Tibial nerve (tissue), 4 donors: ENCODE measurements around the gene PSD4. TPM values are rescaled to one million over a fixed set of nuclear protein-coding genes. Genes with fewer than 3 reads are reported as not detected.
A peak's percentile ranks its signal among the peaks of the same experiment; 100 is the strongest.

Source experiments
- DNase-seq, 2 donors: peaks; one replicate each; pipeline ENCODE4 v3.0.0-alpha.2; 2019; ENCODE audit warnings: low spot score in 2 of 2
- H3K27ac ChIP-seq, 4 donors: fragments of 200-600 bp; sonication (generic) in 3 of 4; one replicate each; pipeline ENCODE4 v1.5.1; 2017 to 2019; ENCODE audit warnings: mild to moderate bottlenecking in 1 of 4
- H3K27me3 ChIP-seq, 2 donors: fragments of 200-600 bp; sonication (generic) in 1 of 2; one replicate each; pipeline versions ENCODE4 v1.5.1 to v1.6.0; 2017 to 2019
- H3K36me3 ChIP-seq, 3 donors: fragments of 200-600 bp; sonication (generic); one replicate each; pipeline ENCODE4 v1.5.1; 2018 to 2019
- H3K4me1 ChIP-seq, 4 donors: fragments of 200-600 bp; sonication (generic) in 3 of 4; one replicate each; pipeline ENCODE4 v1.5.1; 2017 to 2019
- H3K4me3 ChIP-seq, 4 donors: fragments of 200-600 bp; sonication (generic) in 3 of 4; one replicate each; pipeline ENCODE4 v1.5.1; 2017 to 2019; ENCODE audit warnings: mild to moderate bottlenecking in 1 of 4, moderate library complexity in 1 of 4
- H3K9me3 ChIP-seq, 4 donors: fragments of 200-600 bp; sonication (generic) in 3 of 4; one replicate each; pipeline ENCODE4 v1.5.1; 2017 to 2019
- CTCF ChIP-seq, 5 experiments: fragments of 200-600 bp in 3 of 5; fragments of 450-650 bp in 2 of 5; sonication (generic) in 3 of 5; IDR thresholded peaks; one replicate each; pipeline ENCODE4 v1.5.1; 2016 to 2019; ENCODE audit warnings: antibody characterized with exemption in 5 of 5, mild to moderate bottlenecking in 3 of 5, moderate library complexity in 2 of 5
- EP300 ChIP-seq, 2 donors: sonication (generic); formaldehyde crosslinking; IDR thresholded peaks; one replicate each; pipeline ENCODE4 v1.6.1; 2017; ENCODE audit warnings: antibody characterized with exemption in 2 of 2, mild to moderate bottlenecking in 1 of 2
- POLR2A ChIP-seq, 2 donors: fragments of 450-650 bp; IDR thresholded peaks; one replicate each; pipeline ENCODE4 v1.6.1; 2017; ENCODE audit warnings: antibody characterized with exemption in 2 of 2, mild to moderate bottlenecking in 2 of 2, moderate library complexity in 2 of 2
- WGBS, 2 donors: methylation state at CpG; one replicate each; pipeline ENCODE4 v1.1.5; 2018; 5-methylcytosine and 5-hydroxymethylcytosine counted together
- total RNA-seq, 4 donors: library from RNA; depleted of rRNA; stranded (reverse); fragments of >200 nt; gene quantifications; one replicate each; pipeline ENCODE4 v1.1.0, GENCODE V29; 2016

The PSD4 gene
- total RNA-seq, 4 donors from 2014 or later, result 8.7 to 20.7 (median 11.3) TPM

- Histone ChIP-seq H3K4me1 (peaks cover 0 to 46% (median 7%) of the 10 kb centered on the region in 4 donors), H3K27me3 (no peaks in the 10 kb centered on the region), H3K4me3 (no peak overlapping the region), H3K9me3 (no peaks in the 10 kb centered on the region), H3K36me3 (no peaks in the 10 kb centered on the region), H3K27ac (peak overlapping the region in 1 of 4 donors; percentile 48)
- peak in 1 of 2 donors; percentile 66 for DNase-seq
- WGBS, 2 donors, result 40 to 43% methylated on average over 5 of the region's 5 CpGs
- peak; percentile 79 to 92 (median 88) for TF ChIP-seq CTCF (IDR thresholded peaks at IDR 0.05)
- TF ChIP-seq EP300 (IDR thresholded peaks at IDR 0.05), result no peak
- TF ChIP-seq POLR2A (IDR thresholded peaks at IDR 0.05), result no peak
These were observed 30.2 kb downstream of the PSD4 start for GRCh38 chr2:113203901-113204519.

- Histone ChIP-seq H3K36me3 (no peaks in the 10 kb centered on the region), H3K27me3 (no peaks in the 10 kb centered on the region), H3K4me1 (peaks cover 0 to 40% (median 9%) of the 10 kb centered on the region in 4 donors), H3K9me3 (no peaks in the 10 kb centered on the region), H3K4me3 (no peak overlapping the region), H3K27ac (no peak overlapping the region)
- WGBS, 2 donors, result 69 to 87% methylated on average over 6 of the region's 6 CpGs
- DNase-seq, result no peak
- TF ChIP-seq CTCF (IDR thresholded peaks at IDR 0.05), result no peak
- TF ChIP-seq POLR2A (IDR thresholded peaks at IDR 0.05), result no peak
- no peak for TF ChIP-seq EP300 (IDR thresholded peaks at IDR 0.05)
These were observed 32.5 kb downstream of the PSD4 start for GRCh38 chr2:113206251-113206650.

GRCh38 chr2:113207021-113207420 is 33.2 kb downstream of the PSD4 start:
- no peak overlapping the region for H3K27ac ChIP-seq
- no peak overlapping the region for H3K4me3 ChIP-seq
- no peaks in the 10 kb centered on the region for H3K9me3 ChIP-seq
- no peak for TF ChIP-seq EP300 (IDR thresholded peaks at IDR 0.05)
- TF ChIP-seq POLR2A (IDR thresholded peaks at IDR 0.05), result no peak
- TF ChIP-seq CTCF (IDR thresholded peaks at IDR 0.05), result no peak
- no peak for DNase-seq
- H3K27me3 ChIP-seq, result no peaks in the 10 kb centered on the region
- peaks cover 0 to 40% (median 16%) of the 10 kb centered on the region in 4 donors for H3K4me1 ChIP-seq
- no peaks in the 10 kb centered on the region for H3K36me3 ChIP-seq
- 93 to 94% methylated on average over 2 of the region's 2 CpGs for WGBS, 2 donors

- H3K4me1 ChIP-seq, result peaks cover 0 to 42% (median 22%) of the 10 kb centered on the region in 4 donors
- DNase-seq, result no peak
- no peaks in the 10 kb centered on the region for H3K9me3 ChIP-seq
- H3K27ac ChIP-seq, result no peak overlapping the region
- H3K4me3 ChIP-seq, result no peak overlapping the region
- 94% methylated on average over 5 of the region's 5 CpGs for WGBS, 2 donors
- H3K27me3 ChIP-seq, result no peaks in the 10 kb centered on the region
- no peaks in the 10 kb centered on the region for H3K36me3 ChIP-seq
- no peak for TF ChIP-seq EP300 (IDR thresholded peaks at IDR 0.05)
- TF ChIP-seq POLR2A (IDR thresholded peaks at IDR 0.05), result no peak
- TF ChIP-seq CTCF (IDR thresholded peaks at IDR 0.05), result no peak
These were observed 34.6 kb downstream of the PSD4 start for GRCh38 chr2:113208396-113208795.

- Histone ChIP-seq H3K9me3 (no peaks in the 10 kb centered on the region), H3K4me3 (no peak overlapping the region), H3K36me3 (no peaks in the 10 kb centered on the region), H3K27me3 (no peaks in the 10 kb centered on the region), H3K4me1 (peaks cover 0 to 44% (median 22%) of the 10 kb centered on the region in 4 donors), H3K27ac (peak overlapping the region in 1 of 4 donors; percentile 86)
- WGBS, 2 donors, result 75 to 81% methylated on average over 8 of the region's 8 CpGs
- DNase-seq, result no peak
- TF ChIP-seq POLR2A (IDR thresholded peaks at IDR 0.05) (no peak), CTCF (IDR thresholded peaks at IDR 0.05) (no peak)
These were observed 35.4 kb downstream of the PSD4 start for GRCh38 chr2:113209011-113209645.
